Gastroesophageal sphincter (tissue), 3 donors: ENCODE data around the gene CYTH1.

Experiments used
- CTCF ChIP-seq, 4 experiments: fragments of 200-600 bp in 2 of 4; fragments of 450-650 bp in 2 of 4; sonication (generic) in 1 of 4; IDR thresholded peaks; one replicate each; pipeline ENCODE4 v1.5.1; 2017 to 2019; ENCODE audit warnings: antibody characterized with exemption in 4 of 4, mild to moderate bottlenecking in 2 of 4, moderate library complexity in 2 of 4
- EP300 ChIP-seq: sonication (generic); formaldehyde crosslinking; IDR thresholded peaks from one replicate; pipeline ENCODE4 v1.6.1; 2017; ENCODE audit warnings: antibody characterized with exemption, mild to moderate bottlenecking
- POLR2A ChIP-seq, 2 donors: fragments of 450-650 bp; IDR thresholded peaks; one replicate each; pipeline ENCODE4 v1.6.1; 2017; ENCODE audit warnings: antibody characterized with exemption in 2 of 2, mild to moderate bottlenecking in 2 of 2, moderate library complexity in 1 of 2
- POLR2AphosphoS5 ChIP-seq: sonication (generic); formaldehyde crosslinking; IDR thresholded peaks from one replicate; pipeline ENCODE4 v1.6.1; 2017; ENCODE audit warnings: antibody characterized with exemption

- TF ChIP-seq POLR2A (IDR thresholded peaks at IDR 0.05), result no peak
- no peak for TF ChIP-seq CTCF (IDR thresholded peaks at IDR 0.05)
- TF ChIP-seq POLR2AphosphoS5, result no peak
- TF ChIP-seq EP300, result no peak
These were observed 128.7 kb downstream of the CYTH1 start for GRCh38 chr17:78653382-78653781.
